BJ (cell line): Measurements from ENCODE around the gene GABRG1. TPM values are rescaled to one million over a fixed set of nuclear protein-coding genes. Genes with fewer than 3 reads are reported as not detected.

ENCODE experiments used
- CTCF ChIA-PET: fragments of 350-600 bp; formaldehyde crosslinking; extraction: SDS; loops from one replicate; lab custom pipeline; 2021; ENCODE audit warnings: antibody characterized with exemption, inconsistent platforms; lab: Yijun Ruan, JAX
- POLR2A ChIA-PET: fragments of 300-600 bp; sonication (Branson Sonifier 250); formaldehyde crosslinking; extraction: SDS; loops from one replicate; lab custom pipeline; 2021; ENCODE audit warnings: antibody characterized with exemption; lab: Charles Lee
- DNase-seq: peaks from one replicate; pipeline ENCODE4 v3.0.0-alpha.2; 2011; ENCODE audit warnings: low read depth
- H3K27me3 ChIP-seq: 2 replicates; pipeline ENCODE4 v1.6.0; 2011; ENCODE audit warnings: low read length; ENCODE audit not compliant: control insufficient read depth, insufficient read depth
- H3K36me3 ChIP-seq: 2 replicates; pipeline ENCODE4 v1.5.1; 2011; ENCODE audit warnings: low read length; ENCODE audit not compliant: control insufficient read depth, insufficient read depth
- H3K4me3 ChIP-seq: 2 replicates; pipeline ENCODE4 v1.5.1; 2011; ENCODE audit warnings: low read depth, mild to moderate bottlenecking, control low read depth, low read length
- polyA plus RNA-seq: library from polyadenylated mRNA; depleted of rRNA; stranded (reverse); fragments of >200 nt; gene quantifications from 2 replicates; pipeline ENCODE4 v1.2.3, GENCODE V29; 2011
- TF ChIP-seq, protein P1 (sequence below): IDR thresholded peaks from 2 replicates; pipeline ENCODE4 v1.5.1; 2011; ENCODE audit warnings: low read depth, mild to moderate bottlenecking, control low read depth, inconsistent platforms, low read length, moderate library complexity; ENCODE audit not compliant: insufficient read depth

The GABRG1 gene
- polyA plus RNA-seq, 1 experiment: not detected

DNA sequence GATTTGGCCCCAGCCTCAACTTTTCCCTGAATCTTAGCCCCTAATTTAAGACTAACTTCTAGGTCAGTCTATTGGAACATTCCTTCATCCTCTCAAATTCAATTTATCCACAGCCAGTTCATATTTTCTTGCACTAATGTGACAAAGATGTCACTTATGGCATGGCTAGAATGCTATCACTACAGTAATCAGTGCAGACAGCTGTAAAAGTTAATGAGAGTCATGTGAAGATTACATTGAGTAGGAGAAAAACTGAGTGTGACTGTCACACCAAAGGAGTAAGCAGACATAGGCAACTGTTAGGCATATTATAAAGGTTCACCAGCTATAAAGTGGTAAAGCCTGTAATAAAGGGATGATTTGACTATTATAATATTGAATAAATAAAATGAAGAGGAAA, 42.6 kb downstream of the GABRG1 start:
- Histone ChIP-seq H3K27me3 (no peaks in the 10 kb centered on the region), H3K4me3 (no peak overlapping the region), H3K36me3 (no peaks in the 10 kb centered on the region)
- ChIA-PET POLR2A (no interaction called here), CTCF (no interaction called here)
- TF ChIP-seq, protein P1, sequence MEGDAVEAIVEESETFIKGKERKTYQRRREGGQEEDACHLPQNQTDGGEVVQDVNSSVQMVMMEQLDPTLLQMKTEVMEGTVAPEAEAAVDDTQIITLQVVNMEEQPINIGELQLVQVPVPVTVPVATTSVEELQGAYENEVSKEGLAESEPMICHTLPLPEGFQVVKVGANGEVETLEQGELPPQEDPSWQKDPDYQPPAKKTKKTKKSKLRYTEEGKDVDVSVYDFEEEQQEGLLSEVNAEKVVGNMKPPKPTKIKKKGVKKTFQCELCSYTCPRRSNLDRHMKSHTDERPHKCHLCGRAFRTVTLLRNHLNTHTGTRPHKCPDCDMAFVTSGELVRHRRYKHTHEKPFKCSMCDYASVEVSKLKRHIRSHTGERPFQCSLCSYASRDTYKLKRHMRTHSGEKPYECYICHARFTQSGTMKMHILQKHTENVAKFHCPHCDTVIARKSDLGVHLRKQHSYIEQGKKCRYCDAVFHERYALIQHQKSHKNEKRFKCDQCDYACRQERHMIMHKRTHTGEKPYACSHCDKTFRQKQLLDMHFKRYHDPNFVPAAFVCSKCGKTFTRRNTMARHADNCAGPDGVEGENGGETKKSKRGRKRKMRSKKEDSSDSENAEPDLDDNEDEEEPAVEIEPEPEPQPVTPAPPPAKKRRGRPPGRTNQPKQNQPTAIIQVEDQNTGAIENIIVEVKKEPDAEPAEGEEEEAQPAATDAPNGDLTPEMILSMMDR: no peak
- no peak for DNase-seq

DNA sequence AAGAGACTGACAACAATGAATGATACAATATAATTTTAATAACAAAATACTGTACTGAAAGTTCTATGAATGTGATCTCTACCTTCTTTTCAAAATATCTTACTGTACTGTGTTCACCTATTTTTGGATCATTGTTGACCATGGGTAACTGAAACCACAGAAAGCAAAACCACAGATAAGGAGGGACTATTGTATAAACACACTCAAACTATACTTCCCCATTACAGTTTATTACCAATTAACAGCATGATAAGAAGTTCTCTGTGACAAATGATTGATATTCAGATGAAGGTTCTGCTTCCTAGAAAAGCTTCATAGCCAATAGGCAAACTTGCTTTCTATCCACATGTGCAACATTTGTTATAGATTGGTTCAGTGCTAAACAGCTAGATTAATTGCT, 50.1 kb downstream of the GABRG1 start:
- H3K27me3 ChIP-seq: no peaks in the 10 kb centered on the region
- ChIA-PET POLR2A (no interaction called here), CTCF (no interaction called here)
- TF ChIP-seq, protein P1: no peak
- no peak overlapping the region for H3K4me3 ChIP-seq
- no peak for DNase-seq
- no peaks in the 10 kb centered on the region for H3K36me3 ChIP-seq

DNA sequence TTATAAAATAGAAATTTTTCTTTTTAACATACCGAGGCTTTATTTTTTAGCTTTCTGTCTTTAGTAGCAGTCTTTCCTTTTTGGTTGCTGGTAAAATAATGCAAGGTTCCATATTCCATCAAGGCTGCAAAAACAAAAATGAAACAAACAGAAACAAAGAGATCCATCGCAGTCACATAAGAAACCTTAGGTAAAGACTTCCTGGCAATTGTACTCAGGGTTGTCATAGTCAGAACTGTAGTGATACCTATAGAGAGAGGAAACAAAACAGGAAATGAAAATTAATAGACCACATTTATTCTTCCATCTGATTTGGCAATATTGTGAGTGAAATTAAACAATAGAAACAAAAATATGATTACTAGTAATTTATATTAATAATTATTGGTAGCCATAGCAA, 72.5 kb downstream of the GABRG1 start:
- no peak for DNase-seq
- no peaks in the 10 kb centered on the region for H3K27me3 ChIP-seq
- TF ChIP-seq, protein P1: no peak
- no peak overlapping the region for H3K4me3 ChIP-seq
- no peaks in the 10 kb centered on the region for H3K36me3 ChIP-seq
- POLR2A ChIA-PET: no interaction called here
- CTCF ChIA-PET: no interaction called here

DNA sequence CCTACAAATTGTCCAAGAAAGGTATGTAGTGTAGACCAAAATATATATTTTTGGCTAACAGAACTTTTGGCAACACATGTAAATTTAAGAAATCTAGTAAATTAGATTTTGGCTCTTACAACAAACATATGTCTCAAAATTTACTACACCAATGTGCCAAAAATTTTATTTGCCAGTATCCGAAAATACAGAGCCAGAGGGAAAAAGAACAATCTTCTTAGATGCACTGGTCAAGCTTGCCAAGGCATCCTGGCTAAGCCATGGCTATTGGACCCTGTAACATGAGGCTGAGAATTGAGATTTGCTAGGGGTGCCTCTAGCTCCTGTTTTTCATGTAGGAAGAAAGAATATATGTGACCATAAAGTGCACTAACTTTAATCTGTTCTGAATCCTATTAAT, 91.8 kb downstream of the GABRG1 start:
- no peak for DNase-seq
- no peaks in the 10 kb centered on the region for H3K36me3 ChIP-seq
- no peak overlapping the region for H3K4me3 ChIP-seq
- ChIA-PET CTCF (no interaction called here), POLR2A (no interaction called here)
- no peaks in the 10 kb centered on the region for H3K27me3 ChIP-seq
- TF ChIP-seq, protein P1: no peak

DNA sequence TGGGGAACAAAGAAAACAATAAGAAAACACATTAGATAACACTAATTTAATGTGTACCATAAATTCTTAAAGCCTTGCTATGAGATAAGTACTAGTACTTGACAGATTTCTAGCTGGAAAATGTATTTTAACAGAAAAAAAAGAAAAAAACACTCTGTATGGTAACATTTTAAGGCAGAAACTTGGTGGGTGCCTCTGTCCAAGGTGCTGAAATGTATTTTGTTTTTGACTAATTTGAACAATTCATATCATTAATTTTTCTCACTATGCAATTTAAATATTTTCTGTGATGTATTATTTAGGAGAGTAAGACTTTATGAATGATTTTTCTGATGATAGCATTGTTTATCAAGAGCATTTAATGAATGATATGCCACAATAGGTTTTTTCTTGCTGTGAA, 107.5 kb downstream of the GABRG1 start:
- no peaks in the 10 kb centered on the region for H3K27me3 ChIP-seq
- TF ChIP-seq, protein P1: no peak
- no peak for DNase-seq
- H3K4me3 ChIP-seq: no peak overlapping the region
- no peaks in the 10 kb centered on the region for H3K36me3 ChIP-seq
- ChIA-PET CTCF (no interaction called here), POLR2A (no interaction called here)
